ENCODE measurements around the gene CDKAL1.
"Not testable (repeated sequence)": the region's sequence is repeated elsewhere in the genome, so short reads cannot be mapped to it uniquely, and the experiment has no call there.

The CDKAL1 gene

DNA sequence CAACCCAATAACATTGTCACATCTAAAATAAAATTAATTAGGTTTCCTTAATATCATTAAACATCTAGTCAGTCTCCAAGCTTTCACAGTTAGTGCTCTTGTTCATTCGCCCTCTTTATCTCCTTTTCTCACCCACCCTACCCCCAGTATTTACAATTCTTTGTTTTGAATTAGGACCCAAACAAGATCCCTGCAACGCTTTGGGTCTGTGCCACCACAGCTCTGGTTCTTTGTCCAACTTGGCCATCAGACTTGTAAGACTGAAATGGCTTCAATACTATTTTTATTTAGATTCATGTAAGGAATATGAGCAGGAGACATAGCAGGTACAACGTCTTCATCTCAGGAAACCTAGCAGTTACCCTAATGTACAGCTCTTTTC lies 276.5 kb downstream of the CDKAL1 start:
- no peak overlapping the region for H3K4me3 ChIP-seq
- peak overlapping the region in 10 of 21 experiments; percentile 15 to 76 (median 43) for H3K27ac ChIP-seq

DNA sequence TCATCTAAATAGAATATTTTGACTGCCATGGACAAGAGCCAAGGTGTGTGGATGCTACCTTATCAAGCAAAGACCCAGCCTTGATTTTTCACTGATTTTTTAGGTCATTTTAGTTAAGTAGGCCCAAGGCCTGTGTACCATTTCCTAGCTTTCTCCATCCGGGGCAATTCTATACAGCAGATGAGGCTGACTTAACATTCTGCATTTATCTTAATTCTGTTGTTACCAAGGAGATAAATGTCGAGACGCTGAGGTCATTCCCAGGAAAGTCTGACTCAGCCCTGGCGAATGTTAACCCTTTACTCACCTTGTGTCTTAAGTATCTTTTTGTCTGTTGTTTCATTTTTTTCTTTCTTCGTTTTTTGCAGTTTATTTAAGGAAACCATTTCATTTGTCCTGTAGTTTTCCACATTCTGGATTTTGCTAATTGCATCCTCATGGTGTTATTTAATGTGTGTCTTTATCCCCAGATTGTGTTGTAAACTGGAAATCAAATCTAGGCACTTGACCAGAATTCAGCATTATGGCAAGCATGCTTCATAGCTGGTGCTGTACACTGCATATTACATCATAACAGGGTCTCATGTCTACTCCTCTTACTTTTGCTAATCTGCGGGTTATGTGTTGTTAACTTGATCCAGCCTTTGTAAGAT lies 277.0 kb downstream of the CDKAL1 start:
- H3K4me3 ChIP-seq, result no peak overlapping the region
- peak overlapping the region in 10 of 21 experiments; percentile 15 to 76 (median 43) for H3K27ac ChIP-seq

DNA sequence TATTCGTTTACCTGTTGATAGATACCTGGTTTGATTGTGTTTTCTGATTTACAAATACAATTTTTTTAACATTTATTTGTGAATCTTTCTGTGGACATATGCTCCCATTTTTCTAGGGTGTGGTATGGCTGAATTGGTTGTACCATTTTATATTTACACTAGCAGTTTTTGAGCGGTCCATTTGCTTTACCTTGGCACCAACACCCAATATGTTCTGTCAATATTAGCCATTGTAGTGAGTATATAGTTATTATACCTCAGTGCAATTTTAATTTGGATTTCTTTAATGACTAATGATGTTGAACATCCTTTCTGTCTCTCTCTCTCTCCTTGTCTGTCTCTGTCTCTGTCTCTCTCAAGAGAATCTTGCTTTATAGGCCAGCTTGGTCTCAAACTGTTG lies 278.5 kb downstream of the CDKAL1 start:
- no peak overlapping the region for H3K4me3 ChIP-seq
- no peak overlapping the region for H3K27ac ChIP-seq

DNA sequence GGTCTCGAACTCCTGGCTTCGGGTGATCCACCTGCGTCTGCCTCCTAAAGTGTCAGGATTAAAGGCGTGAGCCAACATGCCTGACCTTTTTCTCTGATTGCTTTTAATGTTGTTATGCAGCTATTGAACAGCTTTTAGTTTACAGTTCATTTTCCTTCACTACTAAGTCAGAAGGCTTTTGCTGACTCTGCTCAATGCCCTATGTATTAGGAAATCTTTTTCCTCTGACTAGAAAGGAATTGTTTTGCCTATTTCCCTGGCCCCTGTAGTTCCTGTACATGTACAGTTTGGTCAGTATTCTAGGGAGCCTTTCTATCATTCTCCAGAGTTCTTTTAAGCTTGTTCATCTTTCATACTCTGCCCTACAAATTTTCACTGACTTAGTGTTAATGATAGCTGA lies 280.2 kb downstream of the CDKAL1 start:
- Histone ChIP-seq H3K27ac (peak overlapping the region in 1 of 21 experiments; percentile 23), H3K4me3 (no peak overlapping the region)

DNA sequence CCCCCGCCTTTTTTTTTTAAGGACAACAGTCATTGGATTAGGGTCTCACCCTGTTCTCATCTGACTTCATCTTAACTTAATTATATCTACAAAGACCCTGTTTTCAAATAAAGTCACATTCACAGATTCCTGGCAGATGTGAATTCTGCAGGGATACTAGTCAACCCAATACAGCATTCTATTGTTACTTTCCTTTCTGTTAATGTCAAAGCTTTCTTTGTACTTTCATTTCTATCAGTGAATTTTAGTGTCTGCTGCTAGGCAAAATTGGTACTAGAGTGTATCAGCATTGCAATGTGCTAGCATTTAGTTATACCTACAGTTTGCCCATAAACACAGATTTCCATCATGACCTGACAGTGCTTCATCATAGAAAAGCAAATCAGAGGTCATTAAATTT lies 281.9 kb downstream of the CDKAL1 start:
- no peak overlapping the region for H3K4me3 ChIP-seq
- peak overlapping the region in 2 of 21 experiments; percentile 4 to 51 for H3K27ac ChIP-seq

DNA sequence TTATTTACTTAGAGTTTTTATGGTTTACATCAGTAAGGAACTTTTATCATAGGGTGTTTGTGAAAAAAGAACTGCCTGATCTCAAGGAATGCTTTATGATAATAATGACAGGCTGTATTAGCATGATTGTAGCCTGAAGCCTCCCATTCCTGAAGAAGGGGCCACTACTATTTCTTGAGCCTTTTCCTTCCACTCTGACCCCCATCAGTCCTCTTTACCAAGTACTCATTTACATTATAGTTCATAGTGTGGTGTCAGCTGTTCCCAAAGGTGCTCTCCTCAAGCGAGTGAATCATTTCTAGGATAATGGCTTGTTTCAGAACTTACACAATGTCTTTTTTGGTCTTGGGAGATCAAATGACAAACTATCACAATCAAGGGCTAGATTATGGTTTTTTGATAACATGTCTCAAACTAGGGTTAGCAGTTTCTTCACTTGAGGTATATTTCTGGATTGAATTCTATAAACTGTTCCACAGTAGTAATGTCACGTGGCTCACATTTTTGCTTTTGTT lies 283.6 kb downstream of the CDKAL1 start:
- H3K4me3 ChIP-seq, result no peak overlapping the region
- no peak overlapping the region for H3K27ac ChIP-seq

DNA sequence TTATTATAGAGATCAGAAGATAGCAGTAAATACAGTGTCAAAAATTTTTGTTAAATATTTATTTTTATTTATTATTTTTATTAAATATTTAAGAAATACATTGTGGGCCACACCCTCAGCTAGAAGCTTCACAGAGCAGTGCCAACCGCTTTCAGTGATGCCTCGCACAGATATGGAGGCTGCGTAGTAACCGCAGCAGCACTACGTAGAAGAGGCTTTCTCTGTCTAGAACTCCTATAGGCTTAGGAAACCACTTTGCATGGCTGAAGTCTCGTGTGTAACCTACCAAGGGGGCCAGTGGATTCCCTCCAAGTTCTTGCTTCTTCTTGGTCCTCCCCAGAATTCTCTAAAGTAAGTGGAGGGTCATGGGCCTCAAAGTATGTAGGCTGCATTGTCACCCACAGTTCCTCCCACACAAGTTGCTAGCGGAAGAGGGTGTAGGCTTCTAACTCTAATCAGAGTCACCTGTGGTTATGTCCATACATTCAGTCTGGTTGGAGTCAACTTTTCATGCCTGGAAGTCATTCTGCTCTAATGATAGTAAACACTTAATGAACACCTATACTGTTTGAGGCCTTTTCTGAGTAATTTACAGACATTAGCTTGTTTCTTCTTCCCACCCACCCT lies 285.6 kb downstream of the CDKAL1 start:
- Histone ChIP-seq H3K27ac (no peak overlapping the region), H3K4me3 (no peak overlapping the region)

DNA sequence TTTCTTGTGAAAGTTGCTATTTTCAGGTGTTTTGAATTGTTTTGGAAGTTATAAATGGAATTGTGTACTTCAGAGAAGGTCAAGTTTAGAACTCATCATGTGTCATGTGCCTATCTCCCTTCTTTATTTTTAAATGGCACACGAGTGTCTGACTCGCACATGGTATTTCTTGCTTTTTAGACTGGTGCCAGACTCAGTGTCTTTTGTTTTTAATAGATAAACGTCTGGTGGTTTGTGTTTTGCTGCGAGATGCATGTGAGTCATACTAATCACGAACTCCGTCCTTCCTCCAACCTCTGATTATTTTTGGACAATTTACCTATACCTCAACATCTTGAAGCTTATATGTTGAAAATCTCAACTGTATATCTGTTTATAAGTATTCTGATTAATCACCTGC lies 292.1 kb downstream of the CDKAL1 start:
- H3K4me3 ChIP-seq, result no peak overlapping the region
- peak overlapping the region in 6 of 21 experiments; percentile 3 to 63 (median 36) for H3K27ac ChIP-seq

DNA sequence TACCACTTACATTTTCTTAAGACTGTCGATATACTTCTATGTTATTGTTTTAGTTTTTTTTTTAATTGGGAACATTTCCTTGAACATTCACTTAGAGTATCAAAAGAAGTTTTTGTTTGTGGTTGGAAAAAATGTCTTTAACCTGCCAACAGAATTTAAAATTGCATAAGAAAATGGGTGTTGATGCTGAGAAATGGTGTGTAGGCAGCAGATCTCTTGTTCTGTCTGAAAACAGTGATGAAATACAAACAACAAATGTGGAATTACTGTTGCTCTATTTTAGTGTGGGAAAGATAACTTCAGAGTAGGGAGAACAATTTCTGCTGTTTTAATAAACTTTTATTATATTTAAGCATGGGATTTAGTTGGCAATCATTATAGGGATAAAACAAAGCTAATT lies 293.5 kb downstream of the CDKAL1 start:
- Histone ChIP-seq H3K4me3 (no peak overlapping the region), H3K27ac (peak overlapping the region in 11 of 21 experiments; percentile 11 to 75 (median 48))

DNA sequence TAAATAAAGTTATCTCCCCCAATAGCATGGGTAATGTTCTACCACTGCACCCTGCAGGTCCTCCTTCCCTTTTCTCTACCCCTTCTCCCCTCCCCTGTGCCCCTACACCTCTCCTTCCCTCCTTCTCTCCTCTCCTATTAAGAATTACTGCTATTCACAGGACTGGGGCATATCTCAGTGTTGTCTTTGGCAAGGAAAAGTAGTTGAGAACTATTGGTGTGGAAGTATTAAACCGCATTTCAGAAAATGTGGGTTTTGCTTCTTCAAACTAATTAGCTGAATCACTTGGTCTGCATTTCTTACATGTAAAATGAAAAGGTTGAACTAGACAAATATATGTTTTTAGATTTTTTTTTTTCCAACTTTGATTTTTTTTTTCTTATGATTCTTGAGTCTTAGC lies 296.3 kb downstream of the CDKAL1 start:
- Histone ChIP-seq H3K4me3 (no peak overlapping the region), H3K27ac (no peak overlapping the region)

DNA sequence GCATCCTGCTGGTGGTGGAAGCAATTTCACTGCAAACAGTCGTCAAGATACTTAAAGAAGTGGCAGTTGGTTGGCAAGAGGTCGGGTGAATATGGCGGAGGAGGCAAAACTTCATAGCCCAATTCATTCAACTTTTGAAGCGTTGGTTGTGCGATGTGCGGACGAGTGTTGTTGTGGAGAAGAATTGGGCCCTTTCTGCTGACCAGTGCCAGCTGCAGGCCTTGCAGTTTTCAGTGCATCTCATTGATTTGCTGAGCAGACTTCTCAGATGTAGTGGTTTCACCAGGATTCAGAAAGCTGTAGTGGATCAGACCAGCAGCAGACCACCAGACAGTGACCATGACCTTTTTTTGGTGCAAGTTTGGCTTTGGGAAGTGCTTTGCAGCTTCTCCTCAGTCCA lies 297.0 kb downstream of the CDKAL1 start:
- not testable (repeated sequence) for H3K27ac ChIP-seq, H3K4me3 ChIP-seq

DNA sequence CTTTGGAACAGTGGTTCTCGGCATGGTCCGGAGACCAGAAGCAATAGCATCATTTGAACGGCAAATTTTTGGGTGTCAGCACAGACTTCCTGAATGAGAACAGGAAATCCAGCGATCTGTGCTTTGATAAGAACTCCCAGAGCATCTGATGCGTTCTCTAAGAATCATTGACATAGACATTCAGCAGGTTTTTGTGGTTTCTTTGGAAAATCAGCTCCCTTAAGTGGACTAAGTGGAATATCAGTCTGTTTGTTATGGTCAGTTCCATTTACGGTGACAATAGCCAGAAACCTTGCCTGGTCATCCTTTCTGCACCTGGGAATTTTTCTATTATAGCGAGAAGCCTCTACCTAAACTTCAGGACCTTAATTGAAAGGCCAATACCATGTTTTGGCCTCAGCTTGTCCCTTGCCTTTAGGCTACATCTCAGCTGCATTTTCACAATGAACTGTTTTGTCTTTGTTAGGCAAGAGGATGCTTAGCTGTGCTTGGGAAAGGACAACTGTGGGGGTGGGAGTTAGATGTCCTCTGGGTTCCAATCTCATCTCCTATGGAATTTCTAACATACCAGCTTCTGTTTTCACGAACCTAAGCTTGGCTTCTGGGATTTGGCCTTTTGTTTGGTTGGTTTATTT lies 299.7 kb downstream of the CDKAL1 start:
- Histone ChIP-seq H3K4me3 (no peak overlapping the region), H3K27ac (no peak overlapping the region)

DNA sequence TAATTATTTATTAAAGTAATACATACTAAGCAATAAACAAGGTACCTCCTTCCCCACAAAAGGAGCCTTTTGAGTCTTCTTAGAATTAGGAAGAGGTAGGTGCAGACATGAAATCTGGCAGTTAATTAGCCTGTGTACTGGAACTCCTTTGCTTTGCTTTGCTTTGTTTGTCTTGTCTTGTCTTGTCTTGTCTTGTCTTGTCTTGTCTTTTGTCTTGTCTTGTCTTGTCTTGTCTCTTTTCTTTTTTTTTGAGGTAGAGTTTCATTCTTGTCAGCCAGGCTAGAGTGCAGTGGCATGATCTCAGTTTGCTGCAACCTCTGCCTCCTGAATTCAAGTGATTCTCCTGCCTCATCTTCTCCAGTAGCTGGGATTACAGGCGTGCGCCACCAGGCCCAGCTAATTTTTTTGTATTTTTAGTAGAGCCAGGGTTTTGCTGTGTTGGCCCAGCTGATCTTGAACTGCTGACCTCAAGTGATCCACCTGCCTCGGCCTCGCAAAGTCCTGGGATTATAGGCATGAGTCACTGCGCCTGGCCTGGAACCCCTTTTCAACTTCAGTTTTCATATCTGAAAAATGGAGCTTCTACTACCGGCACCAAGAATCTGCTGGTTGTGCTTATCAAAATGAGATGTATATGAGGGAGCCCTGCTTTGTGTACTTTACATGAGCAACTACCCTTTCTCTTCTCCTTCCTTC lies 301.2 kb downstream of the CDKAL1 start:
- no peak overlapping the region for H3K4me3 ChIP-seq
- no peak overlapping the region for H3K27ac ChIP-seq

DNA sequence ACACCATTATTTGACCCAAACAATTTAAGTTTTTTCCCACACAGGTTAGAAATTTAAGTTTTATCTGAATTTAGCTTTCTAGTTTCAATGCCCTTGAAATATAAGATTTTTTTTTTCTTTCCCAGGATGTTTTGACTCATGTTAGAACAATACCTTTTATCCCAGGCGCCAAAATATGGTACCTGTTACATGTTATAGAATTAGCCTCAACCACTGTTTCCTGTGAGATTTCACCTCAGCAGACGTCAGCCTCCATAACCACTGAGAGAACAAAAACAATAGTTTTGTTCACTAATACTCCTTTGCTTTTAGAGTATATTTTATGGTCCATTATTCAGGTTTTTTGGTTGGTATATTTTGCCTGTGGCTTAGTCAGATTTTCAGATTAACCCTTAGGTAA lies 302.9 kb downstream of the CDKAL1 start:
- no peak overlapping the region for H3K27ac ChIP-seq
- H3K4me3 ChIP-seq, result no peak overlapping the region

DNA sequence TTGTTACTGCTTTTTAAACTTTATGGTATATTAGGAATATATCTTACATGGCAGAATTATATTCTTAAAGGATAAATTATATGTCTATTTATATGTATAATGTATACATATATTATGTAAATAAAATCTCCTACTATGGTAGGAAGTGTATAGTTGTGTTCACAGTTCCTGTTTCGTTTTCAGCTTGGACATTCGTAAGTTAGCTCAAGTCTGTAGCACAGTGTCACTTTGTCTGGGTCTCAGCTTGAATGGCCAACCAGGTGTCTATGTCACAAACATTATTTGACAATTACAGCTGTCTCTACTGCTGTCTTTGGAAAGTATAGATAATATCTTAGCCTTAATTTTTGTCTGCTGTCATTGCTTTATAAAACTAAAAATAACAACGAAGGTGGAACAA lies 303.9 kb downstream of the CDKAL1 start:
- H3K27ac ChIP-seq, result no peak overlapping the region
- H3K4me3 ChIP-seq, result no peak overlapping the region

DNA sequence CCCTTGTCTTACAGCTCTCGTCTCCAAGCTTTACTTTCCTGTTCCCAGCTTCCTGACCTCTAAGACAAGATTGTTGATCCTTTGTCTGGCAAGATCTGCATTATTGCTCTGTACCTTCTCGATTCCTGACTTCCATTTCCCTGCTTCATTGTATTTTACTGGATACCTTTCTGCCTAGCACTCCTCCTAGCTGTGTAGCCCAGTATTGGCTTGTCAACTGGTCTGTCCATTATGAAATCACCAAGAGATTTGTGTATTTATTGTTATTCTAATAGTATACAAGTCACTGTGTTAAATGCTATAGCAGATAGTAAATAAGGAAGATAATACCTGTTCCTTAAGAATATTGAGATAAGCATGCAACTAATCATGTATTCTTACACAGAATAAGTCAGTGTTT lies 305.4 kb downstream of the CDKAL1 start:
- Histone ChIP-seq H3K4me3 (no peak overlapping the region), H3K27ac (no peak overlapping the region)

DNA sequence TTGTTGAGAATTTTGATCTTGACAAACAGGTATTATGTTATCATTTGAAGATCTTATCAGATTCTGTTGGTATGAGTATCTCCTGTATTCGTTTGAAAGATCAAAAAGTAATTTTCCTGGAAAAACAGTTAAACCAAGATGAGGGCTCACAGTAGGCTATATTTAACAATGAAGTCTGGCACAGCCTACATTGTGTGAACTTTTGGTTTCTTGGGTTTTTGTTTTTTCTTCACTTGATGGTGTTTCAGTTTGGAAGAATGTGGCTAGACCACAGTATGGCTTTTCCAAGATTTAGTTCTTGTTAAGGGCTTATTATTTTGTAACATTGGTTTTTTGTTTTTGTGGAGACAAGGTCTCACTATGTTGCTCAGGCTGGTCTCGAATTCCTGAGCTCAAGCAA lies 306.4 kb downstream of the CDKAL1 start:
- Histone ChIP-seq H3K27ac (no peak overlapping the region), H3K4me3 (no peak overlapping the region)

DNA sequence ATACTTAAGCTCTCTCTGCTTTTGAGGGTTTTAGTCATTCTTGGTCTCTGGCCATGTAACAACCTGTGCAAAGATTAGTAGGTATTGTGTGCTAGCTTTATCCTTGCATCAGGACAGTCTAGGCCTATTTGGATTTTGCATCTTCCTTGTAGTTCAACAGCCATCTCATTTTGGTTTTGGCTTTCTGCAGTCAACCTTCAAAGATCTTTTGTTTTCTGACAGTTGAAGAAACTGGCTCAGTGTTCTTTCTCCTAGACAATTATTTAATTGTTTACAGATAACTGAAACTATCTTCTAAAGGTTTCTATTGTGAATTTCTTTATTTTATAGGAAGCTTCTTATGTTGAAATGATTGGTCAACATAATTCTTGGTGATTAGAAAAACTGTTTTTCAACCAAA lies 307.5 kb downstream of the CDKAL1 start:
- no peak overlapping the region for H3K27ac ChIP-seq
- no peak overlapping the region for H3K4me3 ChIP-seq

DNA sequence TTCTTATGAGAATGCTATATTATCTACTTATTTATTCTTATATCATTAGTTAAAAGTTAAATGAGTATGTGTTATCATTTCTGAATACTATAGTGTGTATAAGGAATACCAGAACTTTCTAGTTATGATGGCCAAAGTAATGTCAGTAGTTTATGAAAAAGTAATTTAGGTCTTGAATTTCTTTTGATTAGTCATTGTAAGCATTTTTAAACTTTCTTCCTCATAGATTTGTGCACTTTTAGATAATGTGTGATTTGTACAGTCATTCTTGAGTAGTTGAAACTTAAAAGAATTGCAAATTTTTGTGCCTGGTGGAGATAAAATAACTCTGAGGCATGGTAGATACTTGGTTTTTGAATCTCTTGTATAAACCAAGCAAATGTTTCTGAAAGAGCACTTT lies 311.3 kb downstream of the CDKAL1 start:
- H3K27ac ChIP-seq, result no peak overlapping the region
- no peak overlapping the region for H3K4me3 ChIP-seq

DNA sequence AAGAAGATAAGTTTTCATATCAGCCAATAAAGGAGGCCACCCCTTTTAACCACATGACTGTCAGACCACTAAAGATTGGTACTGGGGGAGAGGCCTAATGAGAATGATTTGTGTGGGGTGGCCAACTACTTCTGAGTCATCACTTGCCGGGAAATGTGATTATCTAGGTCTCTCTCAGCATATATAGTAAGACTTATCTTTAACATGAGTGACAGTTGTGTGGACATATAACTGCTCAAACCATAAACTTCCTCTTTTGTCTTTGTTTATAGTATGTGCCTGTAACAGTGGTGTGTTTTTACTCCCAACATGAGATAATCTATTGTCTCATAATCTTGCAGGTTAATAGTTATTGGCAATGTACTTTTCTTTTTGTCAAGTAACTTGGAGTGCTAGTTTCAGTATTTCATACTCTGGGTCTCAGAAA lies 312.4 kb downstream of the CDKAL1 start:
- no peak overlapping the region for H3K4me3 ChIP-seq

DNA sequence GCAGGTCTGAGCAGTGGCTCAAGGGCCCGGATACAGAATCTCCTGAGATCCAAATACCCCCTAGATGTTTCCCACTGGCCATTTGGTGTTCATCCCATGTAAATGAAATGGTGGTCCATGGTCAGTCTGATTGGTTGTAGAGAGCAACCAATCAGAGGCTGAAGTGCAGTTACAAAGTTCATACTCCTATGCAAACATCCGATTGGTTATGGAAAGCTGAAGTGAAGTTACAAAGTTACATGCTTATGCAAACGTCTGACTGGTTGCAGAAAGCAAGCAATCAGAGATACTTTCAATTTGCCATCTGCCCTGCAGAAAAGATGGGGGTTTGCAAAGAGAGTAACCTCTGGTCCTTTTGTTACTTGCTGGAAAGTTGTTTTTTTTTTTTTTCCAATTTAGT lies 313.6 kb downstream of the CDKAL1 start:
- no peak overlapping the region for H3K4me3 ChIP-seq

More for the DNA sequence above, 312.4 kb downstream of the CDKAL1 start:
- H3K27ac ChIP-seq, result no peak overlapping the region

More for the DNA sequence above, 313.6 kb downstream of the CDKAL1 start:
- H3K27ac ChIP-seq, result no peak overlapping the region
